Skin epidermis (tissue), 12 donors: ENCODE results near the gene CRTC3.
"Not testable (repeated sequence)": the region's sequence is repeated elsewhere in the genome, so short reads cannot be mapped to it uniquely, and the experiment has no call there.

ENCODE experiments used
- H3K27ac ChIP-seq, 21 experiments: fragments of 200-600 bp; sonication (generic) in 11 of 21; one replicate each; pipeline ENCODE4 v1.5.0; 2020; ENCODE audit warnings: mild to moderate bottlenecking in 3 of 21, inconsistent platforms in 2 of 21, moderate library complexity in 2 of 21
- H3K4me3 ChIP-seq, 7 experiments: fragments of 200-600 bp; sonication (generic) in 2 of 7; one replicate each; pipeline ENCODE4 v1.5.0; 2020; ENCODE audit warnings: inconsistent platforms in 2 of 7, mild to moderate bottlenecking in 2 of 7, moderate library complexity in 1 of 7

Gene CRTC3

GRCh38 chr15:90681480-90681879 is 151.8 kb downstream of the CRTC3 start:
- peak overlapping the region in 13 of 21 experiments; percentile 34 to 90 (median 76) for H3K27ac ChIP-seq

DNA sequence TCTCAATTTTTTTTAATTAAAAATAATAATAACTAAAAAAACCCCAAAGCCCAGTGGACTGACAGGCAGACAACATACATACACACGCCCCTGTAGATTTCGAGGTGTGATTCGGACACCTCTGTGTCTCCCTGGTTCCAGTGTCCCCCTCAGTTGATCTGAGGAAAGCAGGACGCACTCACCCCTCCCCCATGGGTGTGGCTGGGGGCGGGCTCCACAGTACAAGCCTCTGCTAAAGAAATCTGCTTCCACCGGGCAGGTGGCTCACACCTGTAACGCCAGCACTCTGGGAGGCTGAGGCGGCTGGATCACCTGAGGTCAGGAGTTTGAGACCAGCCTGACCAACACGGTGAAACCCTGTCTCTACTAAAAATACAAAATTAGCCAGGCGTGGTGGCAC is 153.6 kb downstream of the CRTC3 start:
- H3K4me3 ChIP-seq = no peak overlapping the region
- no peak overlapping the region for H3K27ac ChIP-seq

More at GRCh38 chr15:90681480-90681879, 151.8 kb downstream of the CRTC3 start:
- H3K4me3 ChIP-seq = no peak overlapping the region

DNA sequence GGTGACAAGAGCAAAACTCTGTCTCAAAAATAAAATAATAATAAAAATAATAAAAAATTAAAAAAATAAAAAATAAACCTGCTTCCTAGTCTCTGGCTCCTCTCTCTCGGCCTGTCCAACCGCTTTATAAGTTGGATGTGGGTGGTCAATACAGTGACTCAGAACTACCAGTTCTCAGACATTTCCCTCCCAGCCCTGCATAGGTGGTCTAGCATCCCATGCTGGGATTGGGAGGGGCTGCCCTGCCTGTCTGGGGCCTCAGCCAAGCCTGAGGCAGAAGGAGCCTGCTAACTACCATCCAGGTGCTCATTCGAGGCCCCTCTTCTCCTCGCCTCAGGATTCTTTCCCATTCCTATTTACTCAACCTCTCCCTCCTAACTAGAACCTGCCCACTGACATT is 154.2 kb downstream of the CRTC3 start:
- Histone ChIP-seq H3K27ac (no peak overlapping the region), H3K4me3 (no peak overlapping the region)

DNA sequence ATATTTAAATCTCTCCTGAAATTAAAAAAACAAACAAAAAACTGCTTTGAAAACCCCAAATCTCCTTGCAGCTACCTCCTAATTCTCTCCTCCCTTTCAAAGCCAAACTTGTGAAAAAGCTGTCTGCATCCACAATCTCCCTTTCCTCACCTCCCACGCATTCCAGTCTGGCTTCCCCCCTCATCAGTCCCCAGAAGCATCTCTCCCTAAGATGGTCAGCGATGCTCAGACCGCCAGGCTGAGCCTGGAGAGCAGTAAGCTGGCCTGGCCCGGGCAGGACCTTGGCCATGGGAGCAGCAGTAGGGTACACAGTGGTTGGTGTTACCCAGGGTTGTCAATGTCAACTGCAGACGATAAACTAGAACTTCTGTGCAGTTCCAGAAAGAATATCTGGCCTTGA is 154.6 kb downstream of the CRTC3 start:
- H3K4me3 ChIP-seq = no peak overlapping the region
- no peak overlapping the region for H3K27ac ChIP-seq

- Histone ChIP-seq H3K4me3 (no peak overlapping the region), H3K27ac (no peak overlapping the region)
Measured at GRCh38 chr15:90685591-90686434, 156.1 kb downstream of the CRTC3 start.

GRCh38 chr15:90686435-90687218 is 156.9 kb downstream of the CRTC3 start:
- H3K27ac ChIP-seq = no peak overlapping the region
- no peak overlapping the region for H3K4me3 ChIP-seq

DNA sequence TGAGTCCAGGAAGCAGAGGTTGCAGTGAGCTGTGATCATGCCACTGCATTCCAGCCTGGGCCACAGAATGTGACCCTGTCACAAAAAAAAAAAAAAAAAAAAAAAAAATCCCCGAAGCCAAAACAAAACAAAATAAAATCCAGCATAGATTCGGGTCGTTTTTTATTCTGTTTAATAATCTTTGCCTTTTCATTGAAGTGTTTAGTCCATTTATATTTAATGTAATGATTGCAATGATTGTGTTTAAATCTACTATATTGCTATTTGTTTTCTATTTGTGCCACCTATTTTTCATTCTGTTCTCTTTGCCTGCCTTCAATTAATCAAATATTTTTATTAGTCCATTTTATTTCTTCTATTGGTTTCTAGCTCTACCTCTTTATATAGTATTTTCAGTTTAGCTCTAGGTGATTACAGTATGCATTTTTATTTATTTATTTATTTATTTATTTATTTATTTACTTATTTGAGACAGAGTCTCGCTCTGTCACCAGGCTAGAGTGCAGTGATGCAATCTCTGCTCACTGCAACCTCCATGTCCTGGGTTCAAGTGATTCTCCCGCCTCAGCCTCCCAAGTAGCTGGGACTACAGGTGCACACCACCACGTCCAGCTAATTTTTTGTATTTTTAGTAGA is 159.7 kb downstream of the CRTC3 start:
- H3K27ac ChIP-seq, H3K4me3 ChIP-seq: not testable (repeated sequence)

DNA sequence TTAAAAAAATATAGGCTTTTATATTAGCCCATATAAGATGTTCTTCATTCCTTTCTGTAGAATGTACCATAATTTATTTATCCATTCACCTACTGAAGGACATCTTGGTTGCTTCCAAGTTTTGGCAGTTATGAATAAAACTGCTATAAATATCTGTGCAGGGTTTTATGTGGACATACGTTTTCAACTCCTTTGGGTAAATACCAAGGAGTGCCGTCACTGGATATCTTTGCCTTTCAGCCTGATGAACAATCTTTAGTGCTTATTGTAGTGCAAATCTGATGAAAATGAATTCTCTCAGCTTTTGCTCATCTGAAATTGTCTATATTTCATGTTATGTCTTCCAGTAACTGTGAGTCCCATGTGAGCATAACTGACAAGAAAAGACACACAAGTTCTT is 160.9 kb downstream of the CRTC3 start:
- Histone ChIP-seq H3K27ac (no peak overlapping the region), H3K4me3 (no peak overlapping the region)

DNA sequence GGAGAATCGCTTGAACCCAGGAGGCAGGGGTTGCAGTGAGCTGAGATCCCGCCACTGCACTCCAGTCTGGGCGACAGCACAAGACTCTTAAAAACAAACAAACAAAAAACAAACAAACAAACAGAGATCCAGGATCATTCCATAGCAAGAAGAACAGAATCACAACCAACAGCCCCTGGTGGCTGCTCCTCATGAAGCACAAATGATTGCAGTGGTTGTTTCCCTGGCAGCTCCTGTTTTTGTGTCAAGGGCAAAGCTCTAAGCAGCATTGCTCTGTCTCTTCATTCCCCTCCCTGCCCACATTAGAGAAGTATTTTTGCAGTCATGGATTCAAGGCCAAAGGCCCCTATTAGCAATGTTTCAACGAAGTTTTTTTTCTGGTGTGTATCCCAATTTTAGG is 161.6 kb downstream of the CRTC3 start:
- Histone ChIP-seq H3K27ac (no peak overlapping the region), H3K4me3 (no peak overlapping the region)

GRCh38 chr15:90691982-90692773 is 162.5 kb downstream of the CRTC3 start:
- no peak overlapping the region for H3K27ac ChIP-seq

More at GRCh38 chr15:90691982-90692773, 162.5 kb downstream of the CRTC3 start:
- no peak overlapping the region for H3K4me3 ChIP-seq
